Mucosa of descending colon (tissue), 3 donors: Measurements from ENCODE around the gene PTGIR. TPM values are rescaled to one million over a fixed set of nuclear protein-coding genes. Genes with fewer than 3 reads are reported as not detected.
A peak's percentile ranks its signal among the peaks of the same experiment; 100 is the strongest.

ENCODE experiments used
- ATAC-seq: fragments of 200-7000 bp; cut with Tn5 transposase; one replicate; pipeline ENCODE4 v1.9.1; 2020; ENCODE audit warnings: mild to moderate bottlenecking, moderate library complexity
- DNase-seq, 3 donors: peaks; one replicate each; pipeline ENCODE4 v3.0.0-alpha.2; 2020
- H3K36me3 ChIP-seq: fragments of 200-600 bp; one replicate; pipeline ENCODE4 v1.8.0; 2021; ENCODE audit warnings: low read depth, mild to moderate bottlenecking
- H3K4me1 ChIP-seq: fragments of 200-600 bp; one replicate; pipeline ENCODE4 v1.8.0; 2021; ENCODE audit warnings: low read depth, mild to moderate bottlenecking
- H3K4me3 ChIP-seq: fragments of 200-600 bp; one replicate; pipeline ENCODE4 v1.8.0; 2021; ENCODE audit warnings: mild to moderate bottlenecking
- H3K9me3 ChIP-seq: fragments of 200-600 bp; one replicate; pipeline ENCODE4 v1.8.0; 2021; ENCODE audit warnings: mild to moderate bottlenecking
- CTCF ChIP-seq: fragments of 200-600 bp; IDR thresholded peaks from one replicate; pipeline ENCODE4 v1.8.0; 2022; ENCODE audit warnings: antibody characterized with exemption, mild to moderate bottlenecking
- intact Hi-C, 2 donors: fragments of 100-400 bp; cut with DNase I in 1 of 2; cut with micrococcal nuclease in 1 of 2; formaldehyde crosslinking; loops; one replicate each; pipeline versions ENCODE4 v1.11.0 to v1.11.1; 2022; cut with DNase I, micrococcal nuclease
- total RNA-seq, 3 donors: library from RNA; stranded (reverse); fragmentation: NEBNext Ultra II Directional in 2 of 3; extraction: Animal tissue kit (Norgen Biotek cat#: 25700) in 2 of 3; gene quantifications; one replicate each; pipeline versions ENCODE4 v1.2.1 to v1.2.4, GENCODE V29; 2021 to 2023
- donor health status: DM: no; HTN: no; CAD: no; lungs with moderate emphysema.
- donor health status: DM: no; HTN: no; CAD: no.
- donor health status: DM: no; HTN: yes; CAD: no.

Gene PTGIR
- total RNA-seq, 3 donors from 2014 or later, result 0.49 to 2.4 (median 2.1) TPM

DNA sequence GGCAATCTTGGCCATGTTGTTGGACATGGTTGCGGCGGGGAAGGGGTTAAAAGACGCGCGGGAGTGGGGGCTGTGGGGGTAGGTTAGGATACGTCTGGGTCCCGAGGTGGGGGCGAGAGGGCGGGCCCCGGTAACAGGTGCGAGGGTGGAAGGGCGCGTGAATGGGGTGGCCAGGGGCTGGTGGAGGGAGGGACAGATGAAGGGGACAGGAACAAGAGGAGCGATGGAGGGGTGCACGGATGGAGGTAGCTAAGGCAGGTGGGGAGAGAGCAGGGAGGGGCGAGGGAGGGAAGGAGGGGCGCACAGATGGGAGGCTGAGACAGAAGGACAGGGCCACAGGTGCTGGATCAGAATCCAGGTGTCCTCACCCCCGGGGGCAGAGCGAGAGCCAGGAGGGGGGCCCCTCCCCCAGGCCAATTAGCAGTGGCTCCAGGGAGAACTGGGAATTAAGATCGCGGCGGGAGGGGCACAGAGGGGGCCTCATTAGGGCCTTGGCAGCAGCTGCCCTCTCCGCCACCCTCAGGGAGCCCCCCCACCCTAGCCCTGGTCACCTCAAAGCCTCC, 9.8 kb upstream of the PTGIR start:
- TF ChIP-seq CTCF, result no peak
- peak in 1 of 3 donors; percentile 55 for DNase-seq
- no peak for ATAC-seq
- no peaks in the 10 kb centered on the region for H3K9me3 ChIP-seq
- no peaks in the 10 kb centered on the region for H3K36me3 ChIP-seq
- no peak overlapping the region for H3K4me3 ChIP-seq
- H3K4me1 ChIP-seq, result peaks cover 10% of the 10 kb centered on the region
- intact Hi-C loops, result no loop called here

- DNase-seq (peak; percentile 94 to 98 (median 95)), ATAC-seq (peak; percentile 93)
- TF ChIP-seq CTCF, result no peak
- Histone ChIP-seq H3K4me3 (no peak overlapping the region), H3K36me3 (no peaks in the 10 kb centered on the region), H3K9me3 (no peaks in the 10 kb centered on the region), H3K4me1 (peaks cover 10% of the 10 kb centered on the region)
- intact Hi-C loops, result no loop called here
Observed at GRCh38 chr19:46634045-46634655, 9.3 kb upstream of the PTGIR start.

- Histone ChIP-seq H3K36me3 (no peaks in the 10 kb centered on the region), H3K4me3 (no peak overlapping the region), H3K9me3 (no peaks in the 10 kb centered on the region), H3K4me1 (peaks cover 10% of the 10 kb centered on the region)
- intact Hi-C loops, result no loop called here
- DNase-seq, result no peak
- ATAC-seq, result peak; percentile 6
- no peak for TF ChIP-seq CTCF
Observed at GRCh38 chr19:46633130-46633529, 8.2 kb upstream of the PTGIR start.

DNA sequence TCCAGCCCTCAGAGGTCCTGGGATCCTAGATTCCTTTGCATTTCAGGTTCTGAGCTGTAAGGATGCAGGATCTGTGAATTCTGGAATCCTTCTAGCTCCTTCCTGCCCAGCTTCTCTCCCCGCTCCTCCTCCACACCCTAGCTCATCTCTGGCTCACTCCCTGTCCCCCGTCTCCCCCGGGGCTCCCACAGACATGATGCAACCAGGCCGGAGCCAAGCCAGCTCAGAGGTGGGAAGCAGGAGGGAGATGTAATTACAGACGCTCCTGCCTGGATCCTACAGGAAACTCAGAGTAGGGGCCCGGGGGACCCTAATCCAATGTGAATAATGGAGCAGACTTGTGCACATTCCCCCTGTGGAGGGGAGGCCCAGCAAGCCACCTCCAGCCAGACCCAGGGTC, 6.6 kb upstream of the PTGIR start:
- no peak for ATAC-seq
- Histone ChIP-seq H3K4me1 (peaks cover 10% of the 10 kb centered on the region), H3K4me3 (no peak overlapping the region), H3K9me3 (no peaks in the 10 kb centered on the region), H3K36me3 (no peaks in the 10 kb centered on the region)
- no peak for DNase-seq
- no peak for TF ChIP-seq CTCF
- intact Hi-C loops, result no loop called here

DNA sequence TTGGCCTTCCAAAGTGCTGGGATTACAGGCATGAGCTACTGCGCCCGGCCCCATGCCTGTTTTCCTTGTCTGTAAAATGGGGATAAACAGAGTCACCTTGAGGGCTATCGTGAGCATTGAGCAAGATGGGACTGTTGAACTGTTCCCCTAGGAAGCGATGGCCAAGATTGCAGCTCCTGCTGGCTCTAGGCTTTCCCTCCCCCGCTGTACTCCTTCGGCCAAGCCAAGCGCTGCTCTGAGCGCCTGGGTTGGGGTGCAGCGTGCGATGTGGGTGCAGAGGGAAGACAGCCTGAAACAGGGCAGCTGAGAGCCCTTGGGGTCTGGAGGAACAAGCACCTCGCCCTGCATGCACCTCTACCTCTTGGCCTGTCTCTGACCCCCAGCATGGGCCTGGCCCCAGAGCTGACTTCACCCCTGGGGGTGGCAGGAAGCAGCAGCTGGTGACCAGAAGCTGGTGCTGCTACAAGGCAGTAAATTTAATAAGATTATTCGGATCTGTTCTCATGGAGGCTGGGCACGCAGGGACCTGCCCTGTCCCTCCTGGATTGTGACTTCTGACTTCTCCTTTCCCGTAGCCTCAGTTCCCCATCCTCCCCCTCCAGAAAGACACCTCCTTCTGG, 5.8 kb upstream of the PTGIR start:
- no peak for DNase-seq
- TF ChIP-seq CTCF, result no peak
- Histone ChIP-seq H3K9me3 (no peaks in the 10 kb centered on the region), H3K4me3 (no peak overlapping the region), H3K36me3 (no peaks in the 10 kb centered on the region), H3K4me1 (peaks cover 10% of the 10 kb centered on the region)
- intact Hi-C loops, result no loop called here
- no peak for ATAC-seq
